Spleen (tissue), 11 donors: ENCODE measurements around the gene COLEC12. TPM values are rescaled to one million over a fixed set of nuclear protein-coding genes. Genes with fewer than 3 reads are reported as not detected.

ENCODE experiments used
- DNase-seq: peaks from one replicate; pipeline ENCODE4 v3.0.0-alpha.2; 2020
- H3K27ac ChIP-seq, 8 donors: fragments of 200-600 bp; sonication (generic) in 7 of 8; 1 replicate in 4 of 8; 2 replicates in 4 of 8; pipeline versions ENCODE4 v1.5.0 to v1.8.0; 2016 to 2021; ENCODE audit warnings: inconsistent platforms in 4 of 8, mild to moderate bottlenecking in 4 of 8, moderate library complexity in 1 of 8
- H3K27me3 ChIP-seq, 7 donors: fragments of 200-600 bp; sonication (generic) in 6 of 7; replicated peaks in 1 of 7; 1 replicate in 4 of 7; 2 replicates in 3 of 7; pipeline versions ENCODE4 v1.5.0 to v1.8.0; 2016 to 2021; ENCODE audit warnings: inconsistent platforms in 3 of 7, mild to moderate bottlenecking in 1 of 7
- H3K36me3 ChIP-seq, 6 donors: fragments of 200-600 bp; sonication (generic) in 5 of 6; 1 replicate in 4 of 6; 2 replicates in 2 of 6; pipeline versions ENCODE4 v1.5.0 to v1.8.0; 2016 to 2021; ENCODE audit warnings: inconsistent platforms in 2 of 6
- H3K4me1 ChIP-seq, 6 donors: fragments of 200-600 bp; sonication (generic) in 5 of 6; 1 replicate in 3 of 6; 2 replicates in 3 of 6; pipeline versions ENCODE4 v1.5.0 to v1.8.0; 2016 to 2021; ENCODE audit warnings: inconsistent platforms in 3 of 6
- H3K4me3 ChIP-seq, 8 donors: fragments of 200-600 bp; sonication (generic) in 7 of 8; 1 replicate in 4 of 8; 2 replicates in 4 of 8; pipeline versions ENCODE4 v1.5.0 to v1.8.0; 2016 to 2021; ENCODE audit warnings: inconsistent platforms in 4 of 8, mild to moderate bottlenecking in 4 of 8, moderate library complexity in 2 of 8
- H3K9me3 ChIP-seq, 8 donors: fragments of 200-600 bp; sonication (generic) in 7 of 8; 1 replicate in 4 of 8; 2 replicates in 4 of 8; pipeline versions ENCODE4 v1.5.0 to v1.8.0; 2016 to 2021; ENCODE audit warnings: inconsistent platforms in 4 of 8
- CTCF ChIP-seq, 11 experiments: fragments of 200-600 bp in 7 of 11; fragments of 450-650 bp in 4 of 11; sonication (generic) in 4 of 11; IDR thresholded peaks in 8 of 11; conservative IDR thresholded peaks in 3 of 11; 1 replicate in 7 of 11; 2 replicates in 4 of 11; pipeline versions ENCODE4 v1.4.0 to v1.8.0; 2016 to 2021; ENCODE audit warnings: antibody characterized with exemption in 11 of 11, inconsistent platforms in 4 of 11, mild to moderate bottlenecking in 1 of 11
- POLR2A ChIP-seq, 3 donors: fragments of 450-650 bp; IDR thresholded peaks; one replicate each; pipeline ENCODE4 v1.5.1; 2017; ENCODE audit warnings: antibody characterized with exemption in 3 of 3, mild to moderate bottlenecking in 1 of 3
- POLR2AphosphoS5 ChIP-seq, 3 donors: sonication (generic); formaldehyde crosslinking; IDR thresholded peaks; one replicate each; pipeline ENCODE4 v1.5.1; 2017; ENCODE audit warnings: antibody characterized with exemption in 3 of 3
- WGBS, 5 donors: extraction: QIAGEN DNeasy Blood & Tissue Kit in 3 of 5; methylation state at CpG; one replicate each; pipeline versions ENCODE4 v1.1.5 to v1.1.7; 2013 to 2018; 5-methylcytosine and 5-hydroxymethylcytosine counted together
- intact Hi-C: fragments of 100-400 bp; cut with DNase I; formaldehyde crosslinking; loops from one replicate; pipeline ENCODE4 v1.15.0; 2023; ENCODE audit warnings: low total_unique reads
- polyA plus RNA-seq, 3 donors: library from polyadenylated mRNA; stranded (reverse); fragments of 200-250 nt; gene quantifications; one replicate each; pipeline ENCODE4 v1.2.1, GENCODE V29; 2013
- total RNA-seq, 7 donors: library from RNA; depleted of rRNA in 3 of 7; stranded (reverse); fragments of >200 nt in 3 of 7; fragmentation: NEBNext Ultra II Directional in 4 of 7; extraction: Animal tissue kit (Norgen Biotek cat#: 25700) in 4 of 7; gene quantifications; one replicate each; pipeline versions ENCODE4 v1.1.0 to v1.2.1, GENCODE V29; 2016 to 2021
- donor health status: healthy with polysubstance abuse.
- donor health status: DM: no; HTN: no; CAD: no; lungs with moderate emphysema.
- donor health status: DM: no; HTN: no; CAD: no.
- donor health status: Bipolar disorder and iron deficiency.
- donor health status: healthy.
- donor health status: DM: no; HTN: no; CAD: no.
- donor health status: DM: yes; HTN: yes; CAD: no.

The COLEC12 gene
- total and polyA plus RNA-seq, 10 donors, result 0.13 to 4.5 (median 1.0) TPM

- no peak for DNase-seq
- TF ChIP-seq CTCF (IDR thresholded peaks at IDR 0.05 in 8 of 11, conservative IDR thresholded peaks at IDR 0.05 in 3 of 11) (no peak), POLR2AphosphoS5 (IDR thresholded peaks at IDR 0.05) (no peak), POLR2A (IDR thresholded peaks at IDR 0.05) (no peak)
- Histone ChIP-seq H3K4me3 (no peak overlapping the region), H3K9me3 (no peaks in the 10 kb centered on the region), H3K27me3 (no peaks in the 10 kb centered on the region), H3K36me3 (no peaks in the 10 kb centered on the region), H3K27ac (no peak overlapping the region), H3K4me1 (no peaks in the 10 kb centered on the region)
- intact Hi-C loops, result no loop called here
- 67 to 86% (median 74%) methylated on average over 5 of the region's 5 CpGs for WGBS, 5 donors
Measured at GRCh38 chr18:419541-420175, 80.8 kb downstream of the COLEC12 start.

GRCh38 chr18:417495-417894 is 83.0 kb downstream of the COLEC12 start:
- intact Hi-C loops, result no loop called here
- Histone ChIP-seq H3K9me3 (no peaks in the 10 kb centered on the region), H3K27ac (no peak overlapping the region), H3K36me3 (no peaks in the 10 kb centered on the region), H3K4me3 (no peak overlapping the region), H3K4me1 (no peaks in the 10 kb centered on the region), H3K27me3 (no peaks in the 10 kb centered on the region)
- no peak for TF ChIP-seq POLR2A (IDR thresholded peaks at IDR 0.05)
- TF ChIP-seq POLR2AphosphoS5 (IDR thresholded peaks at IDR 0.05), result no peak
- no peak for TF ChIP-seq CTCF (IDR thresholded peaks at IDR 0.05 in 8 of 11, conservative IDR thresholded peaks at IDR 0.05 in 3 of 11)
- 62 to 88% (median 67%) methylated on average over 5 of the region's 5 CpGs for WGBS, 5 donors
- DNase-seq, result no peak

- WGBS, 5 donors, result 76 to 88% (median 82%) methylated on average over 1 of the region's 1 CpG
- DNase-seq, result no peak
- Histone ChIP-seq H3K27ac (no peak overlapping the region), H3K27me3 (no peaks in the 10 kb centered on the region), H3K36me3 (no peaks in the 10 kb centered on the region), H3K9me3 (peaks cover 0 to 1% (median 0%) of the 10 kb centered on the region in 8 donors), H3K4me3 (no peak overlapping the region), H3K4me1 (no peaks in the 10 kb centered on the region)
- TF ChIP-seq POLR2AphosphoS5 (IDR thresholded peaks at IDR 0.05), result no peak
- TF ChIP-seq POLR2A (IDR thresholded peaks at IDR 0.05), result no peak
- TF ChIP-seq CTCF (IDR thresholded peaks at IDR 0.05 in 8 of 11, conservative IDR thresholded peaks at IDR 0.05 in 3 of 11), result no peak
- intact Hi-C loops, result no loop called here
Measured at GRCh38 chr18:416930-417329, 83.6 kb downstream of the COLEC12 start.

- no peaks in the 10 kb centered on the region for H3K4me1 ChIP-seq
- TF ChIP-seq POLR2A (IDR thresholded peaks at IDR 0.05) (no peak), POLR2AphosphoS5 (IDR thresholded peaks at IDR 0.05) (no peak), CTCF (IDR thresholded peaks at IDR 0.05 in 8 of 11, conservative IDR thresholded peaks at IDR 0.05 in 3 of 11) (no peak)
- DNase-seq, result no peak
- peaks cover 0 to 4% (median 0%) of the 10 kb centered on the region in 8 donors for H3K9me3 ChIP-seq
- no peak overlapping the region for H3K27ac ChIP-seq
- intact Hi-C loops, result no loop called here
- 76 to 95% (median 85%) methylated on average over 2 of the region's 2 CpGs for WGBS, 5 donors
- no peaks in the 10 kb centered on the region for H3K36me3 ChIP-seq
- no peak overlapping the region for H3K4me3 ChIP-seq
- no peaks in the 10 kb centered on the region for H3K27me3 ChIP-seq
Measured at GRCh38 chr18:415617-416612, 84.6 kb downstream of the COLEC12 start.
